22Rv1 (cell line): ENCODE measurements around the gene PARD3B.

Experiments
- ZFX ChIP-seq: fragments of 450-650 bp; IDR thresholded peaks from 2 replicates; pipeline ENCODE4 v1.6.1; 2017; ENCODE audit warnings: antibody characterized with exemption, borderline replicate concordance
- TF ChIP-seq, protein P1 (sequence below): fragments of 450-650 bp; IDR thresholded peaks from 2 replicates; pipeline ENCODE4 v1.5.1; 2017; ENCODE audit warnings: mild to moderate bottlenecking

- TF ChIP-seq, protein P1, sequence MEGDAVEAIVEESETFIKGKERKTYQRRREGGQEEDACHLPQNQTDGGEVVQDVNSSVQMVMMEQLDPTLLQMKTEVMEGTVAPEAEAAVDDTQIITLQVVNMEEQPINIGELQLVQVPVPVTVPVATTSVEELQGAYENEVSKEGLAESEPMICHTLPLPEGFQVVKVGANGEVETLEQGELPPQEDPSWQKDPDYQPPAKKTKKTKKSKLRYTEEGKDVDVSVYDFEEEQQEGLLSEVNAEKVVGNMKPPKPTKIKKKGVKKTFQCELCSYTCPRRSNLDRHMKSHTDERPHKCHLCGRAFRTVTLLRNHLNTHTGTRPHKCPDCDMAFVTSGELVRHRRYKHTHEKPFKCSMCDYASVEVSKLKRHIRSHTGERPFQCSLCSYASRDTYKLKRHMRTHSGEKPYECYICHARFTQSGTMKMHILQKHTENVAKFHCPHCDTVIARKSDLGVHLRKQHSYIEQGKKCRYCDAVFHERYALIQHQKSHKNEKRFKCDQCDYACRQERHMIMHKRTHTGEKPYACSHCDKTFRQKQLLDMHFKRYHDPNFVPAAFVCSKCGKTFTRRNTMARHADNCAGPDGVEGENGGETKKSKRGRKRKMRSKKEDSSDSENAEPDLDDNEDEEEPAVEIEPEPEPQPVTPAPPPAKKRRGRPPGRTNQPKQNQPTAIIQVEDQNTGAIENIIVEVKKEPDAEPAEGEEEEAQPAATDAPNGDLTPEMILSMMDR: no peak
- no peak for TF ChIP-seq ZFX
Measured at GRCh38 chr2:204581946-204582345, 36.7 kb downstream of the PARD3B start.
